A549 treated with ZK216348 at 1 μM for 4 hours (cell line): ENCODE data around the gene BUB3. TPM values are rescaled to one million over a fixed set of nuclear protein-coding genes. Genes with fewer than 3 reads are reported as not detected.

Source experiments
- total RNA-seq: library from RNA; stranded (reverse); fragments of 200-300 nt; extraction: Qiagen RNA extraction; gene quantifications from 5 replicates; pipeline ENCODE4 v1.2.3, GENCODE V29; 2022; ENCODE audit warnings: low read depth

Gene BUB3, protein sequence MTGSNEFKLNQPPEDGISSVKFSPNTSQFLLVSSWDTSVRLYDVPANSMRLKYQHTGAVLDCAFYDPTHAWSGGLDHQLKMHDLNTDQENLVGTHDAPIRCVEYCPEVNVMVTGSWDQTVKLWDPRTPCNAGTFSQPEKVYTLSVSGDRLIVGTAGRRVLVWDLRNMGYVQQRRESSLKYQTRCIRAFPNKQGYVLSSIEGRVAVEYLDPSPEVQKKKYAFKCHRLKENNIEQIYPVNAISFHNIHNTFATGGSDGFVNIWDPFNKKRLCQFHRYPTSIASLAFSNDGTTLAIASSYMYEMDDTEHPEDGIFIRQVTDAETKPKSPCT
- total RNA-seq, result 161 to 187 TPM (median 171 TPM) in 5 replicates

DNA sequence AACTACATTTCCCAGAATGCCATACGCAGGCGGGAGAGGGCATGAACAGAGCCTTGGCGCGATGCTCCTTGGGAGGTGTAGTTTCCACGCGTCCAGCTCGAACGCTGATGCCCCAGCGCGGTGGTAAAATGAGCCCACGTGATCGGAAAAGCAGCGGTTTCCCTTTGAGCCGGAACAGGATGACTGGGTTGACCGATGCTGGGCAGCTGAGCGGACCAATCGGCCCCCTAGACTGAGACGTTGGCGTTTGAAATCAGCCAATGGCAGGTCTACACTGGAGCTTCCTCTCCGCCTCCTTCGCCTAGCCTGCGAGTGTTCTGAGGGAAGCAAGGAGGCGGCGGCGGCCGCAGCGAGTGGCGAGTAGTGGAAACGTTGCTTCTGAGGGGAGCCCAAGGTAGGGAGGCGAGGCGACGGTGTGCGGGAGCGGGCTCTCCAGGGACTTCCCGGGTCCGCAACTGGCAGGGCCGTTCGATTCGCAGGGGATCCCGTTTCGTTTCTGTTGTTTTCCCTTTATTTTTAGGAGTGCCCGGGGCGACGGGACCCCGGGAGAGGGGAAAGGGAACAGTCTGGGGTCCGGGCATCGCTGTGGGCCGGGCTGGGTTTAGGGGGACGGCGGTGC is at the start of gene BUB3:
Gene BUB3, plus strand, starts transcription at position 311 of the 619 bp plus-strand sequence. CDS start 516 bp downstream, outside the sequence.

DNA sequence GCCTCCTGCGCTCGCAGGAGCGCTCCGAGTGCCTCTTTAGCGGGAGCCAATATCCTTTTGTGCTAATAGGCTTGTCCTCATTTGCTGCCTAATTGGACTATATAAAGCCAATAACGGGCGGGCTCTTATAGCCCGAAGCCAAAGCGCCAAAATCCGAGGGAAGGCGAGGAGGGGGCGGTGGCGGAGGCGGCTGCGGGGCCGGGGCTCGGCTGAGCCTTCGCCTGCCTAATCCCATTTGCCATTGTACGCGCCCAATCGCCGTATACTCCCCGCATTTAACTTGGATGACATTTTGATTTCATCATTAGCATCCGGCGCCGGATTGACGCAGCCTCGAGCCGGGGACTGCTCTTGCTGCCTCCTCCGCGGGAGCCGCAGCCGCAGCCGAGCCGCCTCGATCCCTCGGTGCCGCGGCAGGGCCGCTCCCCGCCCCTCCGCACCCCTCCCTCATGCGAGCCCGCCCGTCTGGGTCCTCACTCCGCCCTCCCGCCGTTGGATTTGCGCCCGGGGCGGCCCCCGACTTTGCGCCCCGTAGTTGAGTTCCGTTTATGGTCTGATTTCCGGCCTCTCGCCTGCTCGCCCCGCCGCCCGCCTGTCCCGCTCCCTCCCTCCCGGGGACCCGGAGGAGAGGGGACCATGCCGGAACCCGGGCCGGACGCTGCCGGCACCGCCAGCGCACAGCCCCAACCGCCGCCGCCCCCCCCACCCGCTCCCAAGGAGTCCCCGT is 18.6 kb upstream of the BUB3 start, which contains the start of gene HMX3:
Gene HMX3, plus strand, starts transcription at position 556 of the 727 bp plus-strand sequence. Its CDS starts 81 bp downstream, at position 637.

DNA sequence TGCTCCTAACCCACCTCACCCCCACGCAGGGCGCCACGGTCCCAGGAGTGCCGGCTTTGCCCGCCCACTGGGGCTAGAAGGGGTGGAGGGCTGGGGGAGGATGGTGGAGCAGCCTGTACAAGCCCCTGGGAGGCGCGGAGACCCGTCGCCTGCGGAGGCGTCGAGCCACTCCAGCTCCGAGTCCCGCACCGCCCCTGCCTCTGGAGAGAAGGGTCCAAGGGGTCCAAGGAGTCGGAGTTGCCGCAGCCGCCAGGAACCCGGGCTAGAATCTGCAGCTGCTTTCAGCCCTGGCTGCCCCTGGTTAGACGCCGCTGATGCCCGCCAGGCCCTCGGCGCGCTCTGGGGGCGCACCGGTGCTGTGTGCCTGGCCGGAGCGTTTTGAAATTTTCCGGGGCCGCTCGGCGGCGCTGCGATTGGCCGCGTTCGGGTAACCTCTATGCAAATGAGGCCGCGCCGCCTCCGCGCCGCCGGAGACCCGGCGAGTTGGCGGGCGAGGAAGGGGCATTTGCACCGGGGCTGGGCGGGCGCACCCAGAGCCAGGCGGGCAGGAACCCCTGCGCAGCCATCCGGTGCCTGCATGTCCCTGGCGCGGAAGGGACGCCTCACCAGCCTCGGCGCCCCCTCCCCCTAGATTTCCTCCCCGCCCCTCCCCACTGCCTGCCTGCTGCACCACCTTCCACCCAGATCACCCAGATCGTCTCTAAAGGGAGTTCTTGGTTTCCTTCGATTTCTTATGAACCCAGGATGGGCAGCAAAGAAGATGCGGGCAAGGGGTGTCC is 6.4 kb upstream of the BUB3 start, which contains the start of gene HMX2:
Gene HMX2, plus strand, starts transcription at position 502 of the 779 bp plus-strand sequence. Its CDS starts 243 bp downstream, at position 745.

Other genes with a start within 250 kb of the BUB3 start
- gene FAM24A, start 243.8 kb upstream of the BUB3 start, total RNA-seq, result not detected in 5 replicates
- gene C10orf88, start 200.2 kb upstream of the BUB3 start, total RNA-seq, result 6.6 to 9.6 TPM (median 8.6 TPM) in 5 replicates
- gene PSTK, start 174.0 kb upstream of the BUB3 start, total RNA-seq, result 3.7 to 5.4 TPM (median 5.1 TPM) in 5 replicates
- gene IKZF5, start 145.6 kb upstream of the BUB3 start, total RNA-seq, result 4.8 to 6.6 TPM (median 6.0 TPM) in 5 replicates
- gene ACADSB, start 145.4 kb upstream of the BUB3 start, total RNA-seq, result 4.2 to 8.8 TPM (median 6.3 TPM) in 5 replicates
- gene HMX3, start 18.4 kb upstream of the BUB3 start, total RNA-seq, result 0.14 TPM in 1 of 5 replicates, not detected in the others
- gene HMX2, start 6.3 kb upstream of the BUB3 start, total RNA-seq, result 0.20 to 0.25 TPM (median 0.22 TPM) in 3 of 5 replicates, not detected in the others